HEK293T (cell line): ENCODE data around the gene RXFP4.
A peak's percentile ranks its signal among the peaks of the same experiment; 100 is the strongest.
"Not testable (repeated sequence)": the region's sequence is repeated elsewhere in the genome, so short reads cannot be mapped to it uniquely, and the experiment has no call there.

Source experiments
- CTCF ChIA-PET: fragments of 350-600 bp; formaldehyde crosslinking; extraction: SDS; loops from one replicate; lab custom pipeline; 2021; ENCODE audit warnings: antibody characterized with exemption, inconsistent platforms; lab: Yijun Ruan, JAX
- POLR2A ChIA-PET: fragments of 350-600 bp; formaldehyde crosslinking; extraction: SDS; loops from one replicate; lab custom pipeline; 2020; ENCODE audit warnings: antibody characterized with exemption, inconsistent platforms; lab: Yijun Ruan, JAX
- DNase-seq: peaks from one replicate; pipeline ENCODE4 v3.0.0; 2012; ENCODE audit warnings: mixed read lengths; ENCODE audit errors: extremely low spot score
- ARNT ChIP-seq: fragments of 450-650 bp; IDR thresholded peaks from 2 replicates; pipeline ENCODE4 v1.6.1; 2017; ENCODE audit warnings: mild to moderate bottlenecking
- BHLHE40 ChIP-seq: fragments of 450-650 bp; IDR thresholded peaks from 2 replicates; pipeline ENCODE4 v1.6.1; 2016; ENCODE audit warnings: mild to moderate bottlenecking, moderate library complexity, borderline replicate concordance
- CTBP1 ChIP-seq: fragments of 450-650 bp; IDR thresholded peaks from 2 replicates; pipeline ENCODE4 v1.6.1; 2016; ENCODE audit warnings: borderline replicate concordance
- ELF4 ChIP-seq: fragments of 450-650 bp; IDR thresholded peaks from 2 replicates; pipeline ENCODE4 v1.6.1; 2017; ENCODE audit warnings: antibody characterized with exemption
- FOXA1 ChIP-seq: fragments of 450-650 bp; IDR thresholded peaks from 2 replicates; pipeline ENCODE4 v1.6.1; 2016; ENCODE audit warnings: mild to moderate bottlenecking
- FOXK2 ChIP-seq: fragments of 450-650 bp; IDR thresholded peaks from 2 replicates; pipeline ENCODE4 v1.6.1; 2016; ENCODE audit warnings: mild to moderate bottlenecking
- FOXM1 ChIP-seq: fragments of 450-650 bp; IDR thresholded peaks from 2 replicates; pipeline ENCODE4 v1.6.1; 2017; ENCODE audit warnings: mild to moderate bottlenecking, borderline replicate concordance
- HDGF ChIP-seq: fragments of 450-650 bp; IDR thresholded peaks from 2 replicates; pipeline ENCODE4 v1.6.1; 2017; ENCODE audit warnings: antibody characterized with exemption, borderline replicate concordance
- LEF1 ChIP-seq: fragments of 450-650 bp; IDR thresholded peaks from 2 replicates; pipeline ENCODE4 v1.6.1; 2017; ENCODE audit warnings: mild to moderate bottlenecking, borderline replicate concordance
- NFRKB ChIP-seq: fragments of 450-650 bp; IDR thresholded peaks from 2 replicates; pipeline ENCODE4 v1.6.1; 2016; ENCODE audit warnings: mild to moderate bottlenecking, moderate library complexity
- PKNOX1 ChIP-seq: fragments of 450-650 bp; IDR thresholded peaks from 2 replicates; pipeline ENCODE4 v1.6.1; 2016
- SP1 ChIP-seq: fragments of 450-650 bp; IDR thresholded peaks from 2 replicates; pipeline ENCODE4 v1.6.1; 2017
- SUZ12 ChIP-seq: fragments of 450-650 bp; IDR thresholded peaks from 2 replicates; pipeline ENCODE4 v1.6.1; 2016; ENCODE audit warnings: mild to moderate bottlenecking
- TARDBP ChIP-seq: fragments of 450-650 bp; IDR thresholded peaks from 2 replicates; pipeline ENCODE4 v1.6.1; 2016
- ZNF384 ChIP-seq: fragments of 450-650 bp; IDR thresholded peaks from 2 replicates; pipeline ENCODE4 v1.6.1; 2016

The RXFP4 gene

GRCh38 chr1:155984341-155984740 lies 42.9 kb downstream of the RXFP4 start:
- ChIA-PET CTCF (interaction anchor here (0.7 to 2.1 kb wide), 6 partner anchors 10 to 82 kb away, joined by 3 to 14 read pairs (median 4); no protein-coding TSS in a partner anchor), POLR2A (interaction anchor here (1.0 to 4.4 kb wide), 10 partner anchors 9 to 124 kb away, joined by 3 to 53 read pairs (median 6); partner anchors contain the start of genes KHDC4 and UBQLN4)
- TF ChIP-seq BHLHE40 = no peak
- DNase-seq = no peak

- not testable (repeated sequence) for DNase-seq
- ChIA-PET POLR2A (interaction anchor here (1.4 to 4.4 kb wide), 5 partner anchors 10 to 68 kb away, joined by 4 to 53 read pairs (median 9); partner anchors contain the start of genes KHDC4 and UBQLN4), CTCF (interaction anchor here (0.9 to 2.0 kb wide), 2 partner anchors 10 to 81 kb away, joined by 4 to 8 read pairs; no protein-coding TSS in a partner anchor)
Observed at GRCh38 chr1:155984903-155985645, 43.6 kb downstream of the RXFP4 start.

- peak; percentile 87 for DNase-seq
- ChIA-PET CTCF (interaction anchor here (0.6 to 3.7 kb wide), 19 partner anchors 8 to 89 kb away, joined by 3 to 39 read pairs (median 5); partner anchors contain the start of genes ARHGEF2 and KHDC4), POLR2A (interaction anchor here (0.7 to 1.6 kb wide), 6 partner anchors 11 to 70 kb away, joined by 3 to 18 read pairs (median 4); partner anchors contain the start of genes ARHGEF2, KHDC4 and RXFP4)
- TF ChIP-seq CTBP1 = no peak
- TF ChIP-seq PKNOX1 = no peak
- TF ChIP-seq SP1 = no peak
- no peak for TF ChIP-seq HDGF
Observed at GRCh38 chr1:155989242-155990004, 48.0 kb downstream of the RXFP4 start.

- DNase-seq = no peak
- POLR2A ChIA-PET = interaction anchor here (0.7 to 1.6 kb wide), 6 partner anchors 11 to 71 kb away, joined by 3 to 18 read pairs (median 4); partner anchors contain the start of genes ARHGEF2, KHDC4 and RXFP4
- no peak for TF ChIP-seq LEF1
- no peak for TF ChIP-seq FOXM1
- TF ChIP-seq ARNT = no peak
- TF ChIP-seq FOXA1 = no peak
- no peak for TF ChIP-seq CTBP1
- no peak for TF ChIP-seq TARDBP
- TF ChIP-seq ZNF384 = no peak
- TF ChIP-seq PKNOX1 = no peak
- TF ChIP-seq SUZ12 = no peak
- TF ChIP-seq ELF4 = no peak
- TF ChIP-seq FOXK2 = no peak
- TF ChIP-seq BHLHE40 = no peak
- TF ChIP-seq SP1 = no peak
- TF ChIP-seq NFRKB = no peak
- CTCF ChIA-PET = interaction anchor here (0.6 to 3.7 kb wide), 19 partner anchors 9 to 90 kb away, joined by 3 to 39 read pairs (median 5); partner anchors contain the start of genes ARHGEF2 and KHDC4
Observed at GRCh38 chr1:155990005-155990739, 48.7 kb downstream of the RXFP4 start.
